GM23338 (cell line): ENCODE results near the gene SESN1. TPM values are rescaled to one million over a fixed set of nuclear protein-coding genes. Genes with fewer than 3 reads are reported as not detected.

Experiments
- ATAC-seq: fragments of 200-7000 bp; cut with Tn5 transposase; 3 replicates; pipeline ENCODE4 v1.9.1; 2020
- DNase-seq: peaks from one replicate; pipeline ENCODE4 v3.0.0-alpha.2; 2015; ENCODE audit warnings: low spot score
- H2AFZ ChIP-seq: fragments of 200-600 bp; sonication (generic); 2 replicates; pipeline ENCODE4 v1.8.0; 2016; ENCODE audit warnings: antibody characterized with exemption, mild to moderate bottlenecking, moderate library complexity
- H3F3A ChIP-seq: fragments of 200-600 bp; sonication (generic); replicated peaks from 2 replicates; pipeline ENCODE4 v1.8.0; 2017; ENCODE audit warnings: antibody characterized with exemption, mixed run types, low read depth
- H3K27ac ChIP-seq: fragments of 200-600 bp; sonication (generic); 2 replicates; pipeline ENCODE4 v1.6.1; 2016; ENCODE audit warnings: low read depth
- H3K27me3 ChIP-seq: fragments of 200-600 bp; sonication (generic); 2 replicates; pipeline ENCODE4 v1.8.0; 2016; ENCODE audit warnings: mild to moderate bottlenecking, mixed run types, moderate library complexity; ENCODE audit not compliant: insufficient read depth
- H3K36me3 ChIP-seq: fragments of 200-600 bp; sonication (generic); 2 replicates; pipeline ENCODE4 v1.8.0; 2016; ENCODE audit warnings: mild to moderate bottlenecking; ENCODE audit not compliant: insufficient read depth
- H3K4me1 ChIP-seq: fragments of 200-600 bp; sonication (generic); 2 replicates; pipeline ENCODE4 v1.8.0; 2016; ENCODE audit warnings: mild to moderate bottlenecking, moderate library complexity; ENCODE audit not compliant: insufficient read depth
- H3K4me2 ChIP-seq: fragments of 200-600 bp; sonication (generic); 2 replicates; pipeline ENCODE4 v1.7.1; 2017; ENCODE audit warnings: mixed run types
- H3K4me3 ChIP-seq: fragments of 200-600 bp; sonication (generic); 2 replicates; pipeline ENCODE4 v1.6.1; 2016; ENCODE audit warnings: mixed run types
- H3K79me2 ChIP-seq: fragments of 200-600 bp; sonication (generic); replicated peaks from 2 replicates; pipeline ENCODE4 v1.8.0; 2017; ENCODE audit warnings: mild to moderate bottlenecking; ENCODE audit not compliant: insufficient read depth
- H3K9me2 ChIP-seq: fragments of 200-600 bp; sonication (generic); 2 replicates; pipeline ENCODE4 v1.8.0; 2017; ENCODE audit not compliant: insufficient read depth
- H4K20me1 ChIP-seq: fragments of 200-600 bp; sonication (generic); replicated peaks from 2 replicates; pipeline ENCODE4 v1.8.0; 2017; ENCODE audit warnings: mild to moderate bottlenecking; ENCODE audit not compliant: insufficient read depth
- H3K27ac Mint-ChIP-seq: 2 replicates; pipeline ENCODE4 v1.8.0; 2020; ENCODE audit warnings: inconsistent platforms, mild to moderate bottlenecking, moderate library complexity, mixed read lengths
- H3K27me3 Mint-ChIP-seq: 3 replicates; pipeline ENCODE4 v1.8.0; 2022; ENCODE audit warnings: low read depth, mild to moderate bottlenecking, moderate library complexity, mixed read lengths, inconsistent platforms; ENCODE audit not compliant: insufficient read depth, poor library complexity
- H3K36me3 Mint-ChIP-seq: 3 replicates; pipeline ENCODE4 v1.8.0; 2021; ENCODE audit warnings: low read depth, mild to moderate bottlenecking, inconsistent platforms, moderate library complexity, mixed read lengths
- H3K4me1 Mint-ChIP-seq: 3 replicates; pipeline ENCODE4 v1.8.0; 2020; ENCODE audit warnings: mild to moderate bottlenecking, inconsistent platforms, mixed read lengths
- H3K4me3 Mint-ChIP-seq: 3 replicates; pipeline ENCODE4 v1.8.0; 2021; ENCODE audit warnings: moderate library complexity, mild to moderate bottlenecking, inconsistent platforms, mixed read lengths
- H3K9me3 Mint-ChIP-seq: 3 replicates; pipeline ENCODE4 v1.8.0; 2020; ENCODE audit warnings: moderate library complexity, mild to moderate bottlenecking, inconsistent platforms, mixed read lengths
- CTCF ChIP-seq, 2 experiments: fragments of 200-600 bp in 1 of 2; sonication (generic) in 1 of 2; conservative IDR thresholded peaks; 2 replicates each; pipeline versions ENCODE4 v1.5.1 to v1.6.1; 2016 to 2017; ENCODE audit warnings: antibody characterized with exemption in 2 of 2, low read depth in 2 of 2, mild to moderate bottlenecking in 2 of 2, moderate library complexity in 1 of 2
- ETS1 ChIP-seq: IDR thresholded peaks from 2 replicates; pipeline ENCODE4 v1.6.1; 2016; ENCODE audit warnings: antibody characterized with exemption
- EZH2 ChIP-seq: fragments of 200-600 bp; sonication (generic); IDR thresholded peaks from one replicate; pipeline ENCODE4 v1.8.0; 2017; ENCODE audit warnings: antibody characterized with exemption, mild to moderate bottlenecking, low read depth; ENCODE audit not compliant: unreplicated experiment
- EZH2phosphoT487 ChIP-seq: fragments of 200-600 bp; sonication (generic); IDR thresholded peaks from one replicate; pipeline ENCODE4 v1.8.1; 2018; ENCODE audit warnings: antibody characterized with exemption; ENCODE audit not compliant: unreplicated experiment
- JUNB ChIP-seq: IDR thresholded peaks from one replicate; pipeline ENCODE4 v1.6.1; 2016; ENCODE audit warnings: antibody characterized with exemption; ENCODE audit not compliant: unreplicated experiment
- NANOG ChIP-seq: IDR thresholded peaks from 2 replicates; pipeline ENCODE4 v1.6.1; 2016; ENCODE audit warnings: antibody characterized with exemption, borderline replicate concordance
- POLR2AphosphoS5 ChIP-seq: IDR thresholded peaks from 2 replicates; pipeline ENCODE4 v1.6.1; 2016; ENCODE audit warnings: antibody characterized with exemption, low read depth
- REST ChIP-seq: IDR thresholded peaks from one replicate; pipeline ENCODE4 v1.6.1; 2018; ENCODE audit warnings: antibody characterized with exemption; ENCODE audit not compliant: unreplicated experiment
- STAT1 ChIP-seq: IDR thresholded peaks from one replicate; pipeline ENCODE4 v1.6.1; 2016; ENCODE audit warnings: antibody characterized with exemption; ENCODE audit not compliant: unreplicated experiment
- ZNF114 ChIP-seq: fragments of 250-450 bp; sonication (Bioruptor Pico); IDR thresholded peaks from 2 replicates; pipeline ENCODE4 v1.5.0; 2020; ENCODE audit warnings: mild to moderate bottlenecking, moderate library complexity
- ZNF331 ChIP-seq: fragments of 250-450 bp; sonication (Bioruptor Pico); IDR thresholded peaks from 2 replicates; pipeline ENCODE4 v1.5.0; 2020; ENCODE audit warnings: low read depth, mild to moderate bottlenecking, moderate library complexity
- ZNF462 ChIP-seq: fragments of 250-450 bp; sonication (Bioruptor Pico); IDR thresholded peaks from 2 replicates; pipeline ENCODE4 v1.5.0; 2020; ENCODE audit warnings: mild to moderate bottlenecking, moderate library complexity
- polyA plus RNA-seq: library from polyadenylated mRNA; unstranded; fragments of >200 nt; fragmentation: Nextera tagmentation; extraction: Ambion mirVana; gene quantifications from 2 replicates; pipeline ENCODE4 v1.2.1, GENCODE V29; 2016
- total RNA-seq: library from RNA; depleted of rRNA; stranded (reverse); fragments of >200 nt; shearing (Covaris generic); gene quantifications from 2 replicates; pipeline ENCODE4 v1.2.3, GENCODE V29; 2014

Gene SESN1
- total and polyA plus RNA-seq, 2 experiments from 2014 or later: 26.2 to 36.4 TPM

GRCh38 chr6:108948181-108948661 is 146.4 kb downstream of the SESN1 start (continued):
- no peak for TF ChIP-seq ZNF462 (CRISPR knock-in tag)
- no peak for TF ChIP-seq POLR2AphosphoS5
- no peak for TF ChIP-seq STAT1
- TF ChIP-seq JUNB: no peak
- no peak for TF ChIP-seq NANOG
- no peak for TF ChIP-seq EZH2phosphoT487

GRCh38 chr6:108947114-108947854 is 147.4 kb downstream of the SESN1 start:
- Mint-ChIP-seq H3K27me3 (peaks cover under 1% of the 10 kb centered on the region), H3K36me3 (no peaks in the 10 kb centered on the region), H3K4me3 (no peak overlapping the region), H3K9me3 (no peaks in the 10 kb centered on the region), H3K4me1 (peaks cover 16% of the 10 kb centered on the region), H3K27ac (no peak overlapping the region)
- Histone ChIP-seq H3K27ac (no peak overlapping the region), H3K4me3 (no peak overlapping the region), H3K9me2 (no peaks in the 10 kb centered on the region), H2AFZ (no peak overlapping the region), H4K20me1 (no peaks in the 10 kb centered on the region), H3K27me3 (no peaks in the 10 kb centered on the region), H3F3A (no peaks in the 10 kb centered on the region), H3K4me2 (no peak overlapping the region), H3K4me1 (peaks cover 9% of the 10 kb centered on the region; the same call in 1 of the 2 replicates), H3K36me3 (no peaks in the 10 kb centered on the region), H3K79me2 (no peaks in the 10 kb centered on the region)
- DNase-seq: no peak
- ATAC-seq: no peak
- TF ChIP-seq ZNF331 (CRISPR knock-in tag) (no peak), ETS1 (no peak), JUNB (no peak), STAT1 (no peak), REST (no peak), CTCF (conservative IDR thresholded peaks at IDR 0.05; ENCODE audit: low read depth in 2 of 2) (no peak), NANOG (no peak), ZNF114 (CRISPR knock-in tag) (no peak), EZH2 (no peak)
